Gastroesophageal sphincter (tissue), 3 donors: ENCODE data around the gene ARSJ.

Source experiments
- CTCF ChIP-seq, 4 experiments: fragments of 200-600 bp in 2 of 4; fragments of 450-650 bp in 2 of 4; sonication (generic) in 1 of 4; IDR thresholded peaks; one replicate each; pipeline ENCODE4 v1.5.1; 2017 to 2019; ENCODE audit warnings: antibody characterized with exemption in 4 of 4, mild to moderate bottlenecking in 2 of 4, moderate library complexity in 2 of 4
- POLR2A ChIP-seq, 2 donors: fragments of 450-650 bp; IDR thresholded peaks; one replicate each; pipeline ENCODE4 v1.6.1; 2017; ENCODE audit warnings: antibody characterized with exemption in 2 of 2, mild to moderate bottlenecking in 2 of 2, moderate library complexity in 1 of 2

- no peak for TF ChIP-seq CTCF (IDR thresholded peaks at IDR 0.05)
- TF ChIP-seq POLR2A (IDR thresholded peaks at IDR 0.05): no peak
Measured at GRCh38 chr4:113955411-113955810, 24.0 kb downstream of the ARSJ start.
